Activated CD4-positive, alpha-beta memory T cell treated with anti-CD3 and anti-CD28 coated beads, Interleukin-2, amount 10 ng/mL, durations not matched to agents 7 days and 5 days (primary cell): ENCODE data around the gene JMY. TPM values are rescaled to one million over a fixed set of nuclear protein-coding genes. Genes with fewer than 3 reads are reported as not detected.

Experiments used
- CTCF ChIA-PET: fragments of 350-600 bp; sonication (Branson Sonifier 250); formaldehyde crosslinking; loops from one replicate; lab custom pipeline; 2021; ENCODE audit warnings: antibody characterized with exemption, inconsistent platforms; lab: Charles Lee
- POLR2A ChIA-PET: fragments of 350-600 bp; sonication (Branson Sonifier 250); formaldehyde crosslinking; loops from one replicate; lab custom pipeline; 2021; ENCODE audit warnings: antibody characterized with exemption; lab: Charles Lee
- DNase-seq: peaks from one replicate; pipeline ENCODE4 v3.0.0-alpha.2; 2020
- H3K27ac Mint-ChIP-seq: one replicate; pipeline ENCODE4 v1.8.0; 2021; ENCODE audit warnings: mild to moderate bottlenecking, mixed read lengths
- H3K27me3 Mint-ChIP-seq: one replicate; pipeline ENCODE4 v1.8.0; 2021; ENCODE audit warnings: mixed read lengths
- H3K36me3 Mint-ChIP-seq: one replicate; pipeline ENCODE4 v1.8.0; 2021; ENCODE audit warnings: low read depth, mixed read lengths
- H3K4me1 Mint-ChIP-seq: one replicate; pipeline ENCODE4 v1.8.0; 2021; ENCODE audit warnings: mixed read lengths
- H3K4me3 Mint-ChIP-seq: one replicate; pipeline ENCODE4 v1.8.0; 2021; ENCODE audit warnings: mild to moderate bottlenecking, mixed read lengths
- H3K9me3 Mint-ChIP-seq: one replicate; pipeline ENCODE4 v1.8.0; 2021; ENCODE audit warnings: mixed read lengths
- total RNA-seq, 2 experiments: library from RNA; stranded (reverse); gene quantifications; one replicate each; pipeline ENCODE4 v1.2.3, GENCODE V29; 2021

The JMY gene
- total RNA-seq, 2 experiments from 2014 or later = 8.5 to 9.0 TPM

DNA sequence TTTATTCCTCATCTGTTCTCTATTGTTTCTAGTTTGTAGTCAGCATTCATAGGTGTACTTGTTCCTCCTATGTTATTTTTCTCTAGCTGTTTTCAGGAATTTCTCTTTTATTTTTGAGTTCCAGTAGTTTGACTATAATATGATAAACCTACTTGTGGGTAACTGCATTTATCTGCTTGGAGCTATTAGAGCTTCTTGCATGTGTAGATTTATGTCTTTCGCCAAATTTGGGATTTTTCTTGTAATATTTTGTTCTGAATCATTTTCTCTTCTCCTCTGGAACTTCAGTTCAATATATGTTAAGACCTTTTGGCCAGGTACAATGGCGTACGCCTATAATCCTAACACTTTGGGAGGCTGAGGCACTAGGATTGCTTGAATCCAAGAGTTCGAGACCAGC, 37.4 kb downstream of the JMY start:
- no peak overlapping the region for H3K4me3 Mint-ChIP-seq
- DNase-seq = no peak
- no peaks in the 10 kb centered on the region for H3K9me3 Mint-ChIP-seq
- peaks cover 2% of the 10 kb centered on the region for H3K4me1 Mint-ChIP-seq
- H3K27ac Mint-ChIP-seq = no peak overlapping the region
- no peaks in the 10 kb centered on the region for H3K27me3 Mint-ChIP-seq
- ChIA-PET CTCF (no interaction called here), POLR2A (no interaction called here)
- H3K36me3 Mint-ChIP-seq = peaks cover 3% of the 10 kb centered on the region

DNA sequence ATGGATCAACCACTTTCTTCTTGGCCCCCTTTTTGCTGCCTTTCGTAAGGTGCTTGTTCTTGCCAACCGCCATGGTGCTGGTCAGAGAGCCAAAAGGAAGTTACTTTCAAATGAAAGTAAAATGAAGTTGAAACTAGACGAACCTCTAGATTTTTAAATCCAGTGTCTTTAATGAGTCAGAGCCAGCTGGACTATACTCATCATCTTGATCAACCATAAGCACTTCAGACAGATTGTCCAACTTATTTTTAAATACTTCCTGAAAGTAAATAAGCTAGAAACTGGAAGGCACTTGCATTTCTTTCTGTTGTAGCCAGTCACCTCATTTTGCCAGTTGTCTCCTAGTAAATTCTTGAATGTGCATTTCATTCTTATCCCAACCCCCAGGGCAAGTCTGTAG, 48.9 kb downstream of the JMY start:
- ChIA-PET POLR2A (no interaction called here), CTCF (no interaction called here)
- Mint-ChIP-seq H3K4me3 (no peak overlapping the region), H3K36me3 (peaks cover 9% of the 10 kb centered on the region), H3K27ac (no peak overlapping the region), H3K9me3 (peaks cover 2% of the 10 kb centered on the region), H3K27me3 (no peaks in the 10 kb centered on the region), H3K4me1 (peaks cover 15% of the 10 kb centered on the region)
- no peak for DNase-seq

DNA sequence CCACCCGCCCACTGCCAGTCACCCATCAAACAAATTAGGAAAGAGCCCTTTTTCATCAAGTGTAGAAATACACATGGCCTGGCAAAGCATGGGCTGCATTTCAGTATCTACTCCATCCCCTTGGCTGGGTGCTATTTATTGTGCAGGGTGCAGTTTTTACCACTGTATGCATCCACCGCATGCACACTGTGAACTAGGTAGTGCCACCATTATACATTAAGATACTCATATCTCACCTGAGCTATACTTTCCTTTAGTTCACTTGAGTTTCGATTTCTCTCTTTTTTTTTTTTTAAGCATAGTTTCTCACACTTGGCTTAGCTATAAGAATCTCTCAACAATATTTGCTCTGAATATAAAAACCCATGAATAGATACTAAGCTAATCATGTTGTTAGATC, 49.4 kb downstream of the JMY start:
- Mint-ChIP-seq H3K4me3 (no peak overlapping the region), H3K27ac (no peak overlapping the region), H3K9me3 (peaks cover 2% of the 10 kb centered on the region), H3K4me1 (peaks cover 15% of the 10 kb centered on the region), H3K36me3 (peaks cover 9% of the 10 kb centered on the region), H3K27me3 (no peaks in the 10 kb centered on the region)
- CTCF ChIA-PET = no interaction called here
- POLR2A ChIA-PET = interaction anchor here (1.5 kb wide), 1 partner anchor 10 kb away, joined by 4 read pairs; no protein-coding TSS in a partner anchor
- no peak for DNase-seq

DNA sequence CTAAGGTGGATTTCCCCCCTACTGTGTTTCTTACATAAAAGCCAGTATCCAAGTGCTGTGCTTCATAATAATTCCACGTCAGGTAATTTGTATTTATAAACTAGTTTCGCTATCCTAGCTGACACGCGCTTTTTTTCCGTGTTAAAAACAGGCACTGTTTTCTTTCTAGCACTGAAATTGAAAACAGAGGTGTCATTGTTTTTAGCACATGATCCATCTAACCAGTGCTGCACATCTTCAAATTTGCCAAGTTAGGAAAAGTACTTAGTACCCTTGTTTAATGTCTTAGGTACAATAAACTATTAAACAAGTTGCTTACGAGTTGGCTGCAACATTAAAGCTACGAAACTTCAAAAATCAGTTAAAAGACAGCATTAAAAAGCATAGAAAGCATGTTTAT, 49.9 kb downstream of the JMY start:
- POLR2A ChIA-PET = interaction anchor here (1.5 kb wide), 1 partner anchor 9 kb away, joined by 4 read pairs; no protein-coding TSS in a partner anchor
- peaks cover 15% of the 10 kb centered on the region for H3K4me1 Mint-ChIP-seq
- CTCF ChIA-PET = no interaction called here
- H3K36me3 Mint-ChIP-seq = peaks cover 9% of the 10 kb centered on the region
- H3K27me3 Mint-ChIP-seq = no peaks in the 10 kb centered on the region
- H3K27ac Mint-ChIP-seq = no peak overlapping the region
- no peak for DNase-seq
- no peak overlapping the region for H3K4me3 Mint-ChIP-seq
- H3K9me3 Mint-ChIP-seq = peaks cover 2% of the 10 kb centered on the region

DNA sequence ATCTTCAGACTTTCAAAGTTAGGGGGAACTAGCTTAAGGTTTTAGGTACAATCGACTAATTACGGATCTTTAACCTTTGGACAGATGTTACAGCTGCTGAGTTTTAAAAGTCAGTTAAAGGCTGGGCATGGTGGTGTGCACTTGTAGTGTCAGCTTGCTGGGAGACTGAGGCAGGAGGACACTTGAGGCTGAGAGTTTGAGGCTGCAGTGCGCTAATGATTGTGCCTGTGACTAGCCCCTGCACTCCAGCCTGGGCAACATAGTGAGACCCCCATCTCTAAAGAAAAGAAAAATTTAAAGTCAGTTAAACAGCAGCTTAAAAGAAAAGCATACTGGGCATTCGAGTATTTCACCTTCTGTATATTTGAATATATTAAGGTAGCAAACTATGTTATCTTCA, 51.4 kb downstream of the JMY start:
- peaks cover 2% of the 10 kb centered on the region for H3K9me3 Mint-ChIP-seq
- H3K27ac Mint-ChIP-seq = no peak overlapping the region
- ChIA-PET CTCF (no interaction called here), POLR2A (no interaction called here)
- no peak overlapping the region for H3K4me3 Mint-ChIP-seq
- DNase-seq = no peak
- no peaks in the 10 kb centered on the region for H3K27me3 Mint-ChIP-seq
- peaks cover 15% of the 10 kb centered on the region for H3K4me1 Mint-ChIP-seq
- peaks cover 7% of the 10 kb centered on the region for H3K36me3 Mint-ChIP-seq

DNA sequence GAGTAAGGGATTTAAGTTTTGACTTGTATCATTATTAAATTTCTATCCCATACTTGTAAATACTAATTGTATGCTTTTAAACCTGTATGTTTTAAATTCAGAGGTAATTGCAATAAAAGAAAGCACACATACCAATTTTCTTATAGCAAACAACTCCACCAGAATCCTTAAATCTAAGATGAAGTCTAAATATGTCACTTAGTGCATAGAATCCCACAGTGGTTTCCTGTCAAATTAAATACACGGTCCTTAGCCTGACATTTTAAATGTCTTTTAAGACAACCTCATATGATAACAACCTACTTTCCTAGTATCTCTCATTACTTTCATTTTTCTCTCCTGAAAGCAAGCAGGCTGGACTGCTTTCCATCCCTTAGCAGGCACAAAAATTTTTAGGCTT, 52.0 kb downstream of the JMY start:
- Mint-ChIP-seq H3K36me3 (peaks cover 4% of the 10 kb centered on the region), H3K27me3 (no peaks in the 10 kb centered on the region)
- POLR2A ChIA-PET = no interaction called here

DNA sequence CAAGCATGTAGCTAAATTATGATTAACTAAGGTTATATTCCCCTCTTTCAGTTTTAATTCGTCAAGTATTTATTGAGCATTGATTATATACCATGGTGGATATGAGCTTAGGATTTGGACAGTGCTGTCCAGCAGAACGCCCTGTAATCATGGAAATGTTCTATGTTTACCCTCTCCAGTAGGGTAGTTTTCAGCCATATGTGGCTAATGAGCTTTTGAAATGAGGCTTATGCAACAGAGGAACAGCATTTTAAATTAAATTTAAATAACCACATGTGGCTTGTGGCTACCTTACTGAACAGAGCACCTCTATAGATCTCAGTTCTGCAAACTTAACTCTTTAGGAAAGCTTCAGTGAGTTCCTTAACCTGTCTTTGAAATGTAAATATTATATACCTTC, 59.1 kb downstream of the JMY start:
- H3K27me3 Mint-ChIP-seq = no peaks in the 10 kb centered on the region
- no peak overlapping the region for H3K4me3 Mint-ChIP-seq
- ChIA-PET CTCF (interaction anchor here (0.5 to 0.7 kb wide), 2 partner anchors 9 to 274 kb away, joined by 3 to 7 read pairs; no protein-coding TSS in a partner anchor), POLR2A (interaction anchor here (0.8 kb wide), 1 partner anchor 9 kb away, joined by 4 read pairs; no protein-coding TSS in a partner anchor)
- H3K9me3 Mint-ChIP-seq = no peaks in the 10 kb centered on the region
- H3K36me3 Mint-ChIP-seq = no peaks in the 10 kb centered on the region
- no peak for DNase-seq
- no peak overlapping the region for H3K27ac Mint-ChIP-seq
- no peaks in the 10 kb centered on the region for H3K4me1 Mint-ChIP-seq

More for the DNA sequence above, 52.0 kb downstream of the JMY start:
- peaks cover 15% of the 10 kb centered on the region for H3K4me1 Mint-ChIP-seq
- no peak overlapping the region for H3K27ac Mint-ChIP-seq
- H3K4me3 Mint-ChIP-seq = no peak overlapping the region
- peaks cover 2% of the 10 kb centered on the region for H3K9me3 Mint-ChIP-seq
- no peak for DNase-seq
- CTCF ChIA-PET = no interaction called here

DNA sequence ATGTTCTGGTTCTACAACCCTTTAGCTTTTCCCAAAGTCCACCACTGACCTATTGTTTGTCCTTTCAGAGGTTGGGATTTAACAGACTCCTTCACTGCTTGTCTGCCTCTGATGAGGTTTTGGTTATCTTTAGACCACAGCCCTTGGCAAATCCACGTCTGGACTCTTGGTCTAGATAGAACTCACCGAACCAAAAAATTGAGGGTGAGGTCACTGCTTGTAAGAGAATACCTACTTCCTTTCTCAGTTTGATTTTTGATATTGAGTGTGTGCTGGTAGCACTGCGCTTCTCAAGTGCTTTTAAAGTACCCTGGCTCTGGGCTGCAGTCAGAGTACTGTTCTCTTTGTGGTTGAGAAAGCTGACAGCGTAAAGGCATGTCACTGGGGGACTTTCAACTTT, 61.7 kb downstream of the JMY start:
- DNase-seq = no peak
- peaks cover 3% of the 10 kb centered on the region for H3K36me3 Mint-ChIP-seq
- no peak overlapping the region for H3K4me3 Mint-ChIP-seq
- H3K4me1 Mint-ChIP-seq = no peaks in the 10 kb centered on the region
- H3K27me3 Mint-ChIP-seq = no peaks in the 10 kb centered on the region
- no peak overlapping the region for H3K27ac Mint-ChIP-seq
- no peaks in the 10 kb centered on the region for H3K9me3 Mint-ChIP-seq
- ChIA-PET CTCF (no interaction called here), POLR2A (no interaction called here)

DNA sequence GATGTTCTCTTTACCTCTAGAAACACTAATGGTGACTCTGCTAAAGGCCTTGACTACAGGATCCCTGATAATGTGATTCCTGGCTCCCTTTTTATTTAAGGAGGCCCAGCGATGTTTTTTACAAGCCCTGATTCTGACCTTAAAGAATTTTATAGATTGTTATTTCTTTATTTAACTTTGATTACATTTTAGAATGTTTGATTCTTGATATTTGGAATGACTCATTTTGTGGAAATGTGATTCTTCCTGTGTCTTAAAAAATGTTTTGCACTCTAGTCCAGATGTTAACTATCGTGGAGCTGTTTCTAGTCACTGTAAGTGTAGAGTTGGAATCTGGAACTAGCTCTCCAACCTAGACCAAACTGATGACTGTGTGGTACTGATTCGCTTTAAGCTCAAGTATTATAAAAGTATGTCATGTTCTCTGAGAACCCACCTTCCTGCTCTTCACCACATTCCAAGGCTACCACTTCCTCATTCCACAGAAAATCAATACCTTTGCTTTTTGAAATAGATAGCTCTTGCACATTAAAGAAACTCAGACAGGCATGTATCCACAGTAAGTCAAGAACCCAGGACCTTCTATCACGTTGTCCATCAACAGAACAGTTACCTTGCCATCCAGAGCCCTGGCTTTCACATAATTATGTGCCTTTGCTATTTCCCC, 65.2 kb downstream of the JMY start:
- Mint-ChIP-seq H3K4me1 (no peaks in the 10 kb centered on the region), H3K27ac (no peak overlapping the region), H3K36me3 (peaks cover 3% of the 10 kb centered on the region), H3K4me3 (no peak overlapping the region), H3K27me3 (no peaks in the 10 kb centered on the region), H3K9me3 (no peaks in the 10 kb centered on the region)
- DNase-seq = no peak
- POLR2A ChIA-PET = no interaction called here
- CTCF ChIA-PET = no interaction called here

DNA sequence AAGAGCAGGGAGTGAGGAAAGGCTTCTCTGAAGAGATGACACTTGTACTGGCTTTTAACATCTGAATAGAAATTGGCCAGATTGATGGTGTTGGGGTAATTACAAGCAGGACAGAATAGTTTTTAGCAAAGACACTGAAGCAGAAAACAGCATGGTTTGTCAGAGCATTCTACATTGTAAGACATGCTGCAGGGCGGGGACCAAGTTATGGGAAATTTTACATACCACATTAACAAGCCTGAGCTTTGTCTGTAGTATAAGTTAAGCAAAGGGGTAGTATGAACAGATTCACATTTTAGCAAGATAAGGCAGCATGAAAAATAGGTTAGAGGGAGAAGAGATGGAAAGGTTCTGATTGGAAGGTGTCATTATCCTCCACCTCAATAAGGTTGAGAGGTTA, 66.5 kb downstream of the JMY start:
- ChIA-PET CTCF (no interaction called here), POLR2A (no interaction called here)
- Mint-ChIP-seq H3K9me3 (no peaks in the 10 kb centered on the region), H3K27ac (no peak overlapping the region), H3K36me3 (peaks cover 7% of the 10 kb centered on the region), H3K4me1 (no peaks in the 10 kb centered on the region), H3K27me3 (no peaks in the 10 kb centered on the region), H3K4me3 (no peak overlapping the region)
- DNase-seq = no peak

DNA sequence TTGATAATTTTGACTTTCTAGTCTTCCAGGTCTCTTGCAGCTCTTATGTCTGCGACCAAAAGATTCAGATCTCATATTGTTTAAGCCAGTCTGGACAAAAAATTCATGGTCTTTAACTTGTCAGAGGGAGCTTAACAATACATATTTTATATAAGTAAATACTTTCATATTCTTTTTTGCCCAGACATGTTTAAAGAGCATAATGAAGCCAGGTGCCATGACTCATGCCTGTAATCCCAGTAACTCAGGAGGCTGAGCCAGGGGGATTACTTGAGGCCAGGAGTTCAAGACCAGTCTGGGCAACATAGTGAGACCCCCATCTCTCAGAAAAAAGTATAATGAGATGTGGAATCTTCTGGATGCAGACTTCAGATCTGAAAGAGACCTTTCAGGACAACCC, 69.8 kb downstream of the JMY start:
- no peak overlapping the region for H3K27ac Mint-ChIP-seq
- no peak overlapping the region for H3K4me3 Mint-ChIP-seq
- CTCF ChIA-PET = no interaction called here
- no peaks in the 10 kb centered on the region for H3K4me1 Mint-ChIP-seq
- no peak for DNase-seq
- no peaks in the 10 kb centered on the region for H3K27me3 Mint-ChIP-seq
- POLR2A ChIA-PET = no interaction called here
- peaks cover 7% of the 10 kb centered on the region for H3K36me3 Mint-ChIP-seq
- no peaks in the 10 kb centered on the region for H3K9me3 Mint-ChIP-seq

DNA sequence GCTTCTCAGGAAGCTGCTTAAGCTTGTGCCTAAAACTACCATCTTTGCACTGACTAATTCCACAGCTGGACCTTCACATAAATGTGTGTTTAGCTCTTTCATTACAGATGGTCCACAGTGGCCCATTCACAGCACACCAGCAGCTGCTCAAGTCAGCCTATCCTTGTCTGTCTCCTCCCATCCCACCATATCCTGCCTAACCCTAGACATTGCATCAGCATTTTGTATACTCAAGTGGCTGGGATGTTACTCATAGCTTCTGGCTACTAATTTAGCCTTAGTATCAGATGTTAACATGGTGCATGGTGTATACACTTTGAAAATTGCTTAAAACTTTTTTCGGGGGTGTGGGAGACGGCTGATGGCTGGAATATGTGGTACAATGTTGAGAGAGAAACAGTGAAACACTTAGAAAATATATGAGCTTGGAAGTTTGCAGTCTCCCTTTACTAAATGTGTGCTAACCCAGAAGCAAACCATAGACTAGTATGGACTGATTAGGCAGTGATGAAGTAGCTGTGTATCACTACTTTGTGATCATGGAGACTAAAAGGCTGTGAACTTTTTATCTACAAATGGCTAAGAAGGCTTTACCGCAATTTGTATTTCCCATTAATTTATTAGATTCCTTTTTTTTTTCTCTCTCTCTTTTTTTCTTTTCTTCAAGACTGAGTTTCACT, 83.1 kb downstream of the JMY start:
- Mint-ChIP-seq H3K27ac (no peak overlapping the region), H3K36me3 (peaks cover 12% of the 10 kb centered on the region), H3K4me3 (no peak overlapping the region), H3K9me3 (no peaks in the 10 kb centered on the region), H3K4me1 (peaks cover 4% of the 10 kb centered on the region), H3K27me3 (no peaks in the 10 kb centered on the region)
- ChIA-PET CTCF (no interaction called here), POLR2A (no interaction called here)
- no peak for DNase-seq

DNA sequence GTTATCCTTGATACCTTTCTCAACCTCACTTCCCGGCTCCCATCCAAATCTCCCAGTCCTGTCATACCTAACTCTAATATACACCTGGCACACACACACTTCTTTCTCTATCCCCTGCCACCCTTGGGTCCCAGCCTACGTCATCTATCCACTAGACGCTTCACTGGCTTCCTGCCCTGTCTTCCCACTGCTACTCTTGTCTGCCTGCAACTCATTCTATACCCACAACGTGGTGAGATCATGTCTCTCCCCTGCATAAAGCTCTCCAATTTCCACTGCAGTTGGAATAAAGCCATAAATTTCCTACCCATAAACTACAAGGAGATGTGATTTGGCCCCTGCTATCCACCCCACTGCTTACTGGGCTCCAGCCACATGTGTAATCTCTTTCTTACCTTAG, 93.5 kb downstream of the JMY start:
- no peak for DNase-seq
- ChIA-PET POLR2A (no interaction called here), CTCF (no interaction called here)
- Mint-ChIP-seq H3K27ac (no peak overlapping the region), H3K9me3 (no peaks in the 10 kb centered on the region), H3K27me3 (peaks cover 4% of the 10 kb centered on the region), H3K4me1 (no peaks in the 10 kb centered on the region), H3K36me3 (no peaks in the 10 kb centered on the region), H3K4me3 (no peak overlapping the region)

DNA sequence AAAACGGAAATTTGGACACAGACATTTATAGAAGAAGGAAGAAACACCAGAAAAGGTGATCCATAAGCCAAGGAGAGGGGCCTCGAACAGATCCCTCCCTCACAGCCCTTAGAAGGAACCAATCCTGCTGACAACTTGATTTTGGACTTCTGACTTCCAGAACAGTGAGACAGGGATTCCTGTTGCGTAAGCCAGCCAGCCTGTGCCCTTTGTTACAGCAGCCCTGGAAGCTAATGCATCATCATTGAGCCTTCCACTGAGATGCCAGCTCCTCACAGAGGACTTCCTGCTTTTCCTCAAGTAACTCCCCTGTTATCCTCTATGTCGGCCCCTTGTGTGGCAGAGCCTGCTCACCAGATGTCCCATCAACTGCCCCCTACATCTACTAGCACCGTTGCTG, 94.1 kb downstream of the JMY start:
- ChIA-PET POLR2A (no interaction called here), CTCF (no interaction called here)
- Mint-ChIP-seq H3K27me3 (peaks cover 4% of the 10 kb centered on the region), H3K9me3 (no peaks in the 10 kb centered on the region), H3K4me3 (no peak overlapping the region), H3K36me3 (no peaks in the 10 kb centered on the region), H3K27ac (no peak overlapping the region), H3K4me1 (no peaks in the 10 kb centered on the region)
- DNase-seq = no peak
